HCT116 (cell line): ENCODE results near the gene WNT1. TPM values are rescaled to one million over a fixed set of nuclear protein-coding genes. Genes with fewer than 3 reads are reported as not detected.

Experiments
- ATAC-seq: fragments of 200-7000 bp; cut with Tn5 transposase; 2 replicates; pipeline ENCODE4 v1.9.1; 2020; ENCODE audit warnings: mild to moderate bottlenecking, moderate library complexity
- BruUV-seq: library from RNA; stranded (reverse); fragments of 400-500 nt; replicated peaks from 2 replicates; lab custom pipeline; 2021; lab: Mats Ljungman, UMichigan
- CTCF ChIA-PET: fragments of 300-600 bp; sonication (Branson Sonifier 250); formaldehyde crosslinking; loops from one replicate; lab custom pipeline; 2021; ENCODE audit warnings: antibody characterized with exemption; lab: Charles Lee
- POLR2A ChIA-PET: fragments of 300-600, 350-600 bp; sonication (Branson Sonifier 250); formaldehyde crosslinking; loops from one replicate; lab custom pipeline; 2021; ENCODE audit warnings: antibody characterized with exemption; lab: Charles Lee
- RAD21 ChIA-PET, 2 experiments: fragments of 300-600 bp; sonication (Branson Sonifier 250); formaldehyde crosslinking; loops; one replicate each; lab custom pipeline; 2023; ENCODE audit warnings: low total read pairs in 2 of 2; ENCODE audit not compliant: uncharacterized antibody in 2 of 2, unreplicated experiment in 2 of 2, low non-redundant PET in 1 of 2; lab: Charles Lee
- DNase-seq: peaks from one replicate; pipeline ENCODE4 v3.0.0-alpha.2; 2010; ENCODE audit warnings: low read depth, low spot score
- H2AFZ ChIP-seq: fragments of 200-600 bp; shearing (Covaris generic), sonication (generic); 2 replicates; pipeline ENCODE4 v1.6.1; 2017; ENCODE audit warnings: low read depth, mixed run types, mixed read lengths, antibody characterized with exemption, low read length; ENCODE audit not compliant: poor library complexity, severe bottlenecking
- H3K27ac ChIP-seq: 2 replicates; pipeline ENCODE4 v1.5.1; 2012; ENCODE audit warnings: low read depth, low read length
- H3K27me3 ChIP-seq: fragments of 200-600 bp; sonication (generic); 2 replicates; pipeline ENCODE4 v1.6.1; 2016; ENCODE audit warnings: mixed run types, low read length, mixed read lengths; ENCODE audit not compliant: insufficient read depth
- H3K36me3 ChIP-seq, 2 experiments: fragments of 200-500 bp in 1 of 2; fragments of 200-600 bp in 1 of 2; sonication (Bioruptor generic) in 1 of 2; sonication (generic) in 1 of 2; 2 replicates each; pipeline versions ENCODE4 v1.5.1 to v1.6.1; 2014 to 2016; ENCODE audit warnings: low read length in 2 of 2, inconsistent platforms in 1 of 2, mixed read lengths in 1 of 2, mixed run types in 1 of 2; ENCODE audit not compliant: insufficient read depth in 2 of 2, control insufficient read depth in 1 of 2
- H3K4me1 ChIP-seq, 2 experiments: fragments of 200-600 bp in 1 of 2; sonication (generic) in 1 of 2; 2 replicates each; pipeline versions ENCODE4 v1.5.1 to v1.6.1; 2012 to 2017; ENCODE audit warnings: low read length in 2 of 2, inconsistent platforms in 1 of 2, mild to moderate bottlenecking in 1 of 2, mixed read lengths in 1 of 2, mixed run types in 1 of 2, moderate library complexity in 1 of 2; ENCODE audit not compliant: insufficient read depth in 2 of 2, control insufficient read depth in 1 of 2
- H3K4me2 ChIP-seq: fragments of 200-600 bp; sonication (generic); 2 replicates; pipeline ENCODE4 v1.6.1; 2017; ENCODE audit warnings: mixed run types, low read length, mixed read lengths
- H3K4me3 ChIP-seq, 2 experiments: fragments of 200-600 bp in 1 of 2; sonication (generic) in 1 of 2; replicated peaks in 1 of 2; 2 replicates each; pipeline ENCODE4 v1.5.1; 2011 to 2016; ENCODE audit warnings: low read length in 2 of 2, control low read depth in 1 of 2, low read depth in 1 of 2, mild to moderate bottlenecking in 1 of 2, mixed read lengths in 1 of 2, mixed run types in 1 of 2
- H3K79me2 ChIP-seq: fragments of 200-600 bp; sonication (generic); 2 replicates; pipeline ENCODE4 v1.6.1; 2017; ENCODE audit warnings: mild to moderate bottlenecking, mixed run types, low read length, moderate library complexity, mixed read lengths; ENCODE audit not compliant: insufficient read depth
- H3K9ac ChIP-seq: fragments of 200-600 bp; sonication (generic); 2 replicates; pipeline ENCODE4 v1.6.1; 2016; ENCODE audit warnings: low read length, mixed read lengths
- H3K9me2 ChIP-seq: fragments of 200-600 bp; sonication (generic), shearing (Covaris generic); 2 replicates; pipeline ENCODE4 v1.6.1; 2017; ENCODE audit warnings: mixed run types, mild to moderate bottlenecking, moderate library complexity; ENCODE audit not compliant: insufficient read depth
- H3K9me3 ChIP-seq, 2 experiments: fragments of 200-500 bp in 1 of 2; fragments of 200-600 bp in 1 of 2; sonication (Bioruptor generic) in 1 of 2; sonication (generic) in 1 of 2; 2 replicates each; pipeline ENCODE4 v1.6.1; 2014 to 2017; ENCODE audit warnings: low read length in 2 of 2, mixed read lengths in 2 of 2, inconsistent platforms in 1 of 2, low read depth in 1 of 2, mild to moderate bottlenecking in 1 of 2, mixed run types in 1 of 2, moderate library complexity in 1 of 2; ENCODE audit not compliant: control insufficient read depth in 1 of 2, insufficient read depth in 1 of 2
- H4K20me1 ChIP-seq: fragments of 200-600 bp; sonication (generic), shearing (Covaris generic); 2 replicates; pipeline ENCODE4 v1.6.1; 2017; ENCODE audit warnings: mixed run types, mild to moderate bottlenecking, moderate library complexity; ENCODE audit not compliant: insufficient read depth
- EGR1 ChIP-seq: IDR thresholded peaks from 2 replicates; pipeline ENCODE4 v1.6.1; 2012; ENCODE audit warnings: low read depth
- FOSL1 ChIP-seq: IDR thresholded peaks from 2 replicates; pipeline ENCODE4 v1.6.1; 2012; ENCODE audit warnings: low read depth
- POLR2A ChIP-seq: IDR thresholded peaks from 2 replicates; pipeline ENCODE4 v1.7.0; 2011; ENCODE audit warnings: borderline replicate concordance; ENCODE audit not compliant: insufficient read depth, insufficient read length; ENCODE audit errors: extremely low read depth
- POLR2AphosphoS5 ChIP-seq: IDR thresholded peaks from 2 replicates; pipeline ENCODE4 v1.6.1; 2011; ENCODE audit warnings: mild to moderate bottlenecking, low read depth, low read length, moderate library complexity
- ZBTB33 ChIP-seq: IDR thresholded peaks from 2 replicates; pipeline ENCODE4 v1.6.1; 2011; ENCODE audit warnings: mild to moderate bottlenecking, low read length, moderate library complexity; ENCODE audit not compliant: insufficient replicate concordance; ENCODE audit errors: extremely low read depth
- intact Hi-C: fragments of 100-400 bp; cut with micrococcal nuclease; formaldehyde crosslinking; loops from 2 replicates; pipeline ENCODE4 v1.10.0; 2022
- total RNA-seq: library from RNA; stranded (reverse); gene quantifications from one replicate; pipeline ENCODE4 v1.2.1, GENCODE V29; 2021; ENCODE audit not compliant: unreplicated experiment
- TF ChIP-seq, protein P1 (sequence below), 3 experiments: fragments of 200-600 bp in 1 of 3; sonication (generic) in 1 of 3; IDR thresholded peaks in 2 of 3; conservative IDR thresholded peaks in 1 of 3; 2 replicates each; pipeline ENCODE4 v1.5.1; 2012 to 2017; ENCODE audit warnings: low read depth in 2 of 3, low read length in 2 of 3, antibody characterized with exemption in 1 of 3, borderline replicate concordance in 1 of 3, control low read depth in 1 of 3, mild to moderate bottlenecking in 1 of 3, mixed read lengths in 1 of 3, mixed run types in 1 of 3, moderate library complexity in 1 of 3; ENCODE audit not compliant: insufficient read depth in 1 of 3
- TF ChIP-seq, protein P2 (sequence below): IDR thresholded peaks from 2 replicates; pipeline ENCODE4 v1.6.1; 2012
- TF ChIP-seq, protein P3 (sequence below): IDR thresholded peaks from 2 replicates; pipeline ENCODE4 v1.6.1; 2012

Gene WNT1
- total RNA-seq, 1 experiment from 2014 or later: not detected

- no TSS peak for BruUV-seq
These were observed 19.8 kb downstream of the WNT1 start for GRCh38 chr12:48997719-48998496.

More at GRCh38 chr12:48997719-48998496, 19.8 kb downstream of the WNT1 start:
- H3K79me2 ChIP-seq: peaks cover 21% of the 10 kb centered on the region; the same call in 1 of the 2 replicates
- H4K20me1 ChIP-seq: no peaks in the 10 kb centered on the region
- no peak overlapping the region for H2AFZ ChIP-seq
- DNase-seq (no peak), ATAC-seq (peak; percentile 67)
- peaks cover 14 to 48% of the 10 kb centered on the region in 2 experiments for H3K4me1 ChIP-seq
- RAD21 ChIA-PET: no interaction called here
- CTCF ChIA-PET: interaction anchor here (1.2 to 3.0 kb wide), 5 partner anchors 10 to 146 kb away, joined by 4 to 35 read pairs (median 7); partner anchors contain the start of genes DDX23 and PRKAG1
- H3K9me3 ChIP-seq: no peaks in the 10 kb centered on the region
- TF ChIP-seq POLR2A (no peak), EGR1 (peak; percentile 82), ZBTB33 (no peak), FOSL1 (no peak), POLR2AphosphoS5 (peak; percentile 74)
- TF ChIP-seq, protein P1, sequence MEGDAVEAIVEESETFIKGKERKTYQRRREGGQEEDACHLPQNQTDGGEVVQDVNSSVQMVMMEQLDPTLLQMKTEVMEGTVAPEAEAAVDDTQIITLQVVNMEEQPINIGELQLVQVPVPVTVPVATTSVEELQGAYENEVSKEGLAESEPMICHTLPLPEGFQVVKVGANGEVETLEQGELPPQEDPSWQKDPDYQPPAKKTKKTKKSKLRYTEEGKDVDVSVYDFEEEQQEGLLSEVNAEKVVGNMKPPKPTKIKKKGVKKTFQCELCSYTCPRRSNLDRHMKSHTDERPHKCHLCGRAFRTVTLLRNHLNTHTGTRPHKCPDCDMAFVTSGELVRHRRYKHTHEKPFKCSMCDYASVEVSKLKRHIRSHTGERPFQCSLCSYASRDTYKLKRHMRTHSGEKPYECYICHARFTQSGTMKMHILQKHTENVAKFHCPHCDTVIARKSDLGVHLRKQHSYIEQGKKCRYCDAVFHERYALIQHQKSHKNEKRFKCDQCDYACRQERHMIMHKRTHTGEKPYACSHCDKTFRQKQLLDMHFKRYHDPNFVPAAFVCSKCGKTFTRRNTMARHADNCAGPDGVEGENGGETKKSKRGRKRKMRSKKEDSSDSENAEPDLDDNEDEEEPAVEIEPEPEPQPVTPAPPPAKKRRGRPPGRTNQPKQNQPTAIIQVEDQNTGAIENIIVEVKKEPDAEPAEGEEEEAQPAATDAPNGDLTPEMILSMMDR (IDR thresholded peaks at IDR 0.05 in 2 of 3, conservative IDR thresholded peaks at IDR 0.05 in 1 of 3; ENCODE audit: borderline replicate concordance in 1 of 3, insufficient read depth in 1 of 3, low read depth in 2 of 3, low read length in 2 of 3): 0 out of 6 replicates have a peak, but pooled peaks of 1 of the 3 experiments have one; percentile 1
- TF ChIP-seq, protein P2, sequence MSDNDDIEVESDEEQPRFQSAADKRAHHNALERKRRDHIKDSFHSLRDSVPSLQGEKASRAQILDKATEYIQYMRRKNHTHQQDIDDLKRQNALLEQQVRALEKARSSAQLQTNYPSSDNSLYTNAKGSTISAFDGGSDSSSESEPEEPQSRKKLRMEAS: no peak
- TF ChIP-seq, protein P3, sequence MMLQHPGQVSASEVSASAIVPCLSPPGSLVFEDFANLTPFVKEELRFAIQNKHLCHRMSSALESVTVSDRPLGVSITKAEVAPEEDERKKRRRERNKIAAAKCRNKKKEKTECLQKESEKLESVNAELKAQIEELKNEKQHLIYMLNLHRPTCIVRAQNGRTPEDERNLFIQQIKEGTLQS: no peak
- H3K4me3 ChIP-seq: peak overlapping the region; percentile 71 to 79
- intact Hi-C loops: no loop called here
- no peaks in the 10 kb centered on the region for H3K9me2 ChIP-seq
- H3K27ac ChIP-seq: peak overlapping the region; percentile 84
- POLR2A ChIA-PET: interaction anchor here (1.2 to 2.0 kb wide), 2 partner anchors 10 to 20 kb away, joined by 3 to 7 read pairs; no protein-coding TSS in a partner anchor
- peak overlapping the region; percentile 74 for H3K9ac ChIP-seq
- peak overlapping the region; percentile 98 for H3K4me2 ChIP-seq
- H3K36me3 ChIP-seq: peaks cover 0 to 15% of the 10 kb centered on the region in 2 experiments; a peak in 2 of 4 replicates
- no peaks in the 10 kb centered on the region for H3K27me3 ChIP-seq
